A172 (cell line): ENCODE measurements around the gene FTCDNL1. TPM values are rescaled to one million over a fixed set of nuclear protein-coding genes. Genes with fewer than 3 reads are reported as not detected.
A peak's percentile ranks its signal among the peaks of the same experiment; 100 is the strongest.

Experiments
- DNase-seq: peaks from one replicate; pipeline ENCODE4 v3.0.0-alpha.2; 2015; ENCODE audit warnings: low spot score
- total RNA-seq: library from RNA; depleted of rRNA; stranded (reverse); fragments of >200 nt; shearing (Covaris generic); gene quantifications from 2 replicates; pipeline ENCODE4 v1.2.3, GENCODE V29; 2014; rRNA removed

Gene FTCDNL1
- total RNA-seq, 1 experiment from 2014 or later, result 4.2 TPM

- no peak for DNase-seq
Measured at GRCh38 chr2:199742884-199743283, 108.1 kb downstream of the FTCDNL1 start.

GRCh38 chr2:199740111-199740428 lies 110.9 kb downstream of the FTCDNL1 start:
- DNase-seq, result no peak

- peak; percentile 52 for DNase-seq
Measured at GRCh38 chr2:199739413-199740110, 111.4 kb downstream of the FTCDNL1 start.

GRCh38 chr2:199738727-199739412 lies 112.1 kb downstream of the FTCDNL1 start:
- DNase-seq, result peak; percentile 28

DNA sequence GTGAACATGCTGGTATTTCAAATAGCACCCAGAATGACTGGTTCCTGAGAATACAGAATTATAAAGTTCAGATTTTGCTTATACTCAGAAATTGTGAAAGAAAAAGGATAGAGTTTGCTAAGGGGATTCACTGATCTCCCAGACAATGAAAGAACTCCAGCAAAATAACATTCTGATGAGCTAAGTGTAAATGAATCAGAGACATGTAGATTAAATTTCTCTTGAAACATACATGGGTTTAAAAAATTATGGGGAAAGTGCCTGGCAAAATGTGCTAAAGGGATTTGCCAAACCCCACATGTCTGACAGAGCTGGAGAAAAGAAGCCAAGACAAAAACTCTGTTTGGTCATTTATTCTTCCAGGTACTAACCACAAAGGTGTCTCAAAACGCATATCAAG lies 116.3 kb downstream of the FTCDNL1 start:
- DNase-seq, result no peak

DNA sequence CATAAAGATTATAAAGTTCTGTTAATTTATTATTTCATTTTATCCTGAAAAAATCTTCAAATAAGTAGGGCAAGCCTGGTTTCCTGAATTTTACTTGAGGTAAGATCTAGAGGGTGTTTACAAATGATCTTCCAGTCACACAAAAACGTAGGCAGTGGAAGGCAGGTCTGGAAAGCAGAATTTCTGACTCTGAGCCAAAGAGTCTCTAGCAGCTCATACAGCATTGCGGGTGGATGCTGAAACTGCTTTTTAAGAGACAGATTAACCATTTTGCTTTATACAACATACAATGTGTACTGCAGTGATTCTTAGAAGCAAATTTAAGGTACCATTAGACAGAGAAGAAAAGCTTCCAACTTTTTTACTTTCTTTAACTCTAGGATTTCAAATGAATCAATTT lies 117.0 kb downstream of the FTCDNL1 start:
- no peak for DNase-seq

GRCh38 chr2:199727801-199728200 lies 123.2 kb downstream of the FTCDNL1 start:
- DNase-seq, result no peak

DNA sequence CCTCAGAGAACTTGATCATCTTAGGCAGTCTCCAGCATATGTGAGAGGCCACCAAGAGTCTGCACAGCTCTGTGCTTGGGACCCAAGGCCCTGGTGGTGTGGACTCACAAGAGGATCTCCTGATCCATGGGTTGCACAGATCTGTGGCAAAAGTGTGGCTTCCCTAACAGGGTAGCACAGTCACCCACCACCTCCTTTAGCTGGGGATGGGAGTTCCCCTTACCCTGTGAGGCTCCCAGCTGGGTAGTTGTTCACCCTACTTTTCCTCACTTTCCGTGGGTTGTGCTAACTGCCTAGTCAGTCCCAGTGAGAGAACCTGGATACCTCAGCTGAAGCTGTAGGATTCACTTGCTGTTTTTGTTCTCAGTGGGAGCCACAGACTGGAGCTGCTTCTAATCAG lies 123.7 kb downstream of the FTCDNL1 start:
- no peak for DNase-seq

GRCh38 chr2:199718074-199718473 lies 132.9 kb downstream of the FTCDNL1 start:
- no peak for DNase-seq

GRCh38 chr2:199717587-199717907 lies 133.4 kb downstream of the FTCDNL1 start:
- DNase-seq, result no peak

GRCh38 chr2:199716807-199717586 lies 134.0 kb downstream of the FTCDNL1 start:
- DNase-seq, result peak; percentile 21

DNA sequence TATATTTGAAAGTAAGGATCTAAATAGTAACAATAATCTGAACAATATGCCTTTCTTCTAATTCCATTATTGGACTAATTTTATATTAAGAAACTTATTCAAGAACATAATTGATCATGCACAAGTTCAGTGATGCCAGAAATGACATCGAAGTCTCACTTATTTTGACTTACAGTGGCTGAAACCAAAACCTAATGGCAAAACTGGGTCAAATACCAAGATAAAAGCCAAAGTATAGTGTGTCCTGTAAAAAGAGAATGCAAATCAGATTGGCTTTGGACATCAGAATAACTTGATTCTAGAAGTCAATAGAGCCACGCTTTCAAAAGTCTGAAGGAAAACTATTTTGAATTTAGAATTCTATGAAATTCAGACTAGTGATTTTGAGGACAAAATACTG lies 137.2 kb downstream of the FTCDNL1 start:
- DNase-seq, result no peak

DNA sequence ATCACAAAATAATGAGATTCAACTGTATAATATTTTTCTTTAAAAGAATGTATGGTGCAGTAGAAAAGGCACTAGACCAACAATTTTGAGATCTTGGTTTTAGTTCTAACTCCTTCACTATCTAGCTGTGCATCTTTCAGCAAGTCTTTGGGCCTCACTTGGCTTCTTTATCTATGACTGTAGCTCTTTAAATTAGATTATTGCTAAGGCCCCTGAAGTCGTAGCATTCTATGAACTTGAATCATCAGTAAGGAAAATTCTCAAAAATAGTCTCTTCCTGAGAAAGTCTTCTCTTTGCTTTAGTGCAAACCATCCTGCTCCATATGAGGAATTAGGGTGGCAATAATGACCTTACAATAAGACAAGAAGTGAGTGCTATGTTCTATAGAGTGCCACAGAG lies 140.4 kb downstream of the FTCDNL1 start:
- DNase-seq, result no peak

Other genes starting within 250 kb of the FTCDNL1 start
- gene C2orf69, start 60.1 kb upstream of the FTCDNL1 start, total RNA-seq, result 26.5 and 28.6 TPM in 2 replicates
- gene TYW5, start 104.3 kb upstream of the FTCDNL1 start, total RNA-seq, result 7.9 and 8.8 TPM in 2 replicates
- 29.8 and 37.3 TPM in 2 replicates for gene MAIP1, start 104.4 kb upstream of the FTCDNL1 start, total RNA-seq